ENCODE measurements around the gene TEAD3. TPM values are rescaled to one million over a fixed set of nuclear protein-coding genes. Genes with fewer than 3 reads are reported as not detected.
"Not testable (repeated sequence)": the region's sequence is repeated elsewhere in the genome, so short reads cannot be mapped to it uniquely, and the experiment has no call there.

Gene TEAD3
- total RNA-seq (ENCODE audit: low replicate concordance): 4.6 and 11.6 TPM in 2 replicates

DNA sequence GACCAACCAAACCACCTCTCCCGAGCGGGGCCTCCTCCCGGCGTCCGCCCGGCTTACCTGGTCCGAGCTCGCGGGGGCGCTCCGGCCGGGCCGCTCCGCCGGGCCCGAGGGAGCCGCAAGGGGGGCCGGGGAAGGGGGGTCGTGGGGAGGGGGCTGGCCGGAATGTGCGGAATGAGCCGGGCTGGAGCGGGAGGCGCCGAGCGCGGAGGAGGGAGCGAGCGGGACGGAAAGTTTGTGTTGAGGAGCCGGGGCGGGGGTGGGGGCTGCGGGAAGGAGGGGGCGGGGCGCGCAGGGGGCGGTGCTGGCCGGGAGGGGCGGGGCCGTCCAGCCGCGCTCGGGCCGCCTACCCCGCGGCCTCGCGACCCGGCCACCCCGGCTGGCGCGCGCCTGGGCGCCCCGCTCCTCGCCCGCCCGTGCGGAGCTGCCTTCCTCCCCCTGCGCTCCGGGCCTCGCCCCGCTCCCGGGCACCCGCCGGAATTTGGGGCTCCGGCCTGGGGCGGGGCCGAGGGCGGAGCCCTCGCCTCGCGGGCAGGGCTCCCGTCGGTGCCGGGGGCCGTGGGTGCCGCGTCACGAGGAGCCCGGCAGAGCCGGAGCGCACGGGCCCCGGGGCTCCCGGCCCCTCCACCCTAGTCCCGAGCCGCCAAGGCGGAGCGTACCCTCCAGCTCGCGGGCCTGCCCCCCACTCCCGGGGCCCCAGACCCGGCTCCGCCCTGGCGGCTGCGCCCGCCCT, at the start of gene TEAD3:
TEAD3 (minus strand) TSS at position 239 of the 730 bp plus-strand sequence.
- H3K4me3 ChIP-seq (ENCODE audit: low read depth, low read length): peak within 1 kb of the TSS; percentile 77
- TF ChIP-seq, protein P1, sequence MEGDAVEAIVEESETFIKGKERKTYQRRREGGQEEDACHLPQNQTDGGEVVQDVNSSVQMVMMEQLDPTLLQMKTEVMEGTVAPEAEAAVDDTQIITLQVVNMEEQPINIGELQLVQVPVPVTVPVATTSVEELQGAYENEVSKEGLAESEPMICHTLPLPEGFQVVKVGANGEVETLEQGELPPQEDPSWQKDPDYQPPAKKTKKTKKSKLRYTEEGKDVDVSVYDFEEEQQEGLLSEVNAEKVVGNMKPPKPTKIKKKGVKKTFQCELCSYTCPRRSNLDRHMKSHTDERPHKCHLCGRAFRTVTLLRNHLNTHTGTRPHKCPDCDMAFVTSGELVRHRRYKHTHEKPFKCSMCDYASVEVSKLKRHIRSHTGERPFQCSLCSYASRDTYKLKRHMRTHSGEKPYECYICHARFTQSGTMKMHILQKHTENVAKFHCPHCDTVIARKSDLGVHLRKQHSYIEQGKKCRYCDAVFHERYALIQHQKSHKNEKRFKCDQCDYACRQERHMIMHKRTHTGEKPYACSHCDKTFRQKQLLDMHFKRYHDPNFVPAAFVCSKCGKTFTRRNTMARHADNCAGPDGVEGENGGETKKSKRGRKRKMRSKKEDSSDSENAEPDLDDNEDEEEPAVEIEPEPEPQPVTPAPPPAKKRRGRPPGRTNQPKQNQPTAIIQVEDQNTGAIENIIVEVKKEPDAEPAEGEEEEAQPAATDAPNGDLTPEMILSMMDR (IDR thresholded peaks at IDR 0.05; ENCODE audit: insufficient read depth, low read length): peak; percentile 4
- DNase-seq (ENCODE audit: low read depth): peak; percentile 40

DNA sequence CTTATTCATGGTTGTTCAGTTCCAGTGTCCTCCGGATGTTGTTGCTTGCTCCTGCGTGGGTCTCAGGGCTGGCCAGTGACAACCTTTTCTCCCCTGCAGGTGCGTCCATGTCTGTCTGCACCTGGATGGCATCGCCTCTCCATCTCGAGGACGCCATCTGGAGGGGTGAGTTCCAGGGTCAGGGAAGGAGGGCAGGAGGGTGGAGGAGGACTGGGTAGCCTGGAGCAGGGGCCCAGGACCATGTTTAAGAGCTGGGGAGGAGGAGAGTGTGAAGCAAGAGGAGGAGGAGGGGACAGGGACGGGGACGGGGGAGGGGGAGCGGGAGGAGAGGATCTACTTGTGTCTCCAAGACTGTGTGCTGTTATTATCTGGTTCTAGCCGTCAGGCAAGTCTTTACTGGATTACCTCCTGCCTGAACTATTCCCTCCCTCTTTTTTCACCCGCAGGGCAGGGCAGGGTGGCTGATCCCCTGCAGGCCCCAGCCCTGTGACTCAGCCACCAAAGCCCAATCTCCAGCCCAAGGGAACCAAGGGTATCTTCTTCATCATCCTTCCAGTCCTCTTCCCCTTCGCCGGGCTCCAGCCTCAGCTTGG, 48.0 kb upstream of the TEAD3 start:
- TF ChIP-seq, protein P1 (IDR thresholded peaks at IDR 0.05; ENCODE audit: insufficient read depth, low read length): no peak
- no peak overlapping the region for H3K4me3 ChIP-seq (ENCODE audit: low read depth, low read length)
- no peak for DNase-seq (ENCODE audit: low read depth)

DNA sequence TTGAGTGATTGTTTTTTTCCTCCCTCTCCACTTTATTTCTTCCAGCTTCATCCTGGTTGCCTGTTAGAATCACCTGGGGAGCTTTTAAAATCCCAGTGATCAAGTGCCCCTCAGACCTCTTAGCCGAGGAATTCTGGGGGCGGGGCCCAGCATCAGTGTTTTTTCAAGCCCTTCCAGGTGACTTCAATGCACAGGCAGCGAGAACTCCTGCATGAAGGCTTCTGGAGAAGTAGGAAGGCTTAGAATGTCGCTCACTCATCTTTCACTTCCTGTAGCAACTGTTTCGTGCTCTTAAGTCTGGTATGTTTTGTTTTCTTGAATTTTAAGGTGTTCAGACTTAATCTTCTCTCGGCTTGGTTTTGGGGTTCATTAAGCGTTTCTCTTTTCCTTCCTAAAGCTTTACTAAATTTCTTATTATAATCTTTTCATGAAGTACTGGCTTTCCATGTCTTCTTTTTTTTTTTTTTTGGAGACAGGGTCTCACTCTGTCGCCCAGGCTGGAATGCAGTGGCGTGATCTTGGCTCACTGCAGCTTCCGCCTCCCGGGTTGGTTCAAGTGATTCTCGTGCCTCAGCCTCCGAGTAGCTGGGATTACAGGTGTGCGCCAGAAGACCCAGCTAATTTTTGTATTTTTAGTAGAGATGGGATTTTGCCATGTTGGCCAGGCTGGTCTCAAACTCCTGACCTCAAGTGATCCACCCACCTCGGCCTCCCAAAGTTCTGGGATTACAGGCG, 46.7 kb upstream of the TEAD3 start:
- TF ChIP-seq, protein P1 (IDR thresholded peaks at IDR 0.05; ENCODE audit: insufficient read depth, low read length): no peak
- H3K4me3 ChIP-seq (ENCODE audit: low read depth, low read length): no peak overlapping the region
- DNase-seq (ENCODE audit: low read depth): no peak

DNA sequence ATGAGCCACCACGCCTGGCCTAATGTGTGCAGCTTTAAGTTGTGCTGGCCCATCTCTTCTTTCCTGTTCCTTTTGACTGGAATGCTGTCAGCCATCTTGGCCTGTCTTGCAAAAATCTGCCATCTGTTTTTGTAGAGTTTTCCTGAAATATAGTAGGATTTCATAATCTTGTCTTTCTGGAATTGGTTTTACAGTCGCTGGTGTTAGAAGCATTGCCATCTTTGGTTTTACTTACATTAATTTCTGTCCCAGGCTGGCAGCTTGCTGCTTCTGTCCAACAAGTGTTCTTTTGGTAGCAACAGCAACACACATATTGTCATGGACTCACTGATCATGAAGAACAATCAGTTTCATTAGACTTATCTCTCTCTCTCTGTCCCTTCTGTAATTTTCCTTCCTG, 45.0 kb upstream of the TEAD3 start:
- no peak for DNase-seq (ENCODE audit: low read depth)
- TF ChIP-seq, protein P1 (IDR thresholded peaks at IDR 0.05; ENCODE audit: insufficient read depth, low read length): no peak
- H3K4me3 ChIP-seq (ENCODE audit: low read depth, low read length): no peak overlapping the region

DNA sequence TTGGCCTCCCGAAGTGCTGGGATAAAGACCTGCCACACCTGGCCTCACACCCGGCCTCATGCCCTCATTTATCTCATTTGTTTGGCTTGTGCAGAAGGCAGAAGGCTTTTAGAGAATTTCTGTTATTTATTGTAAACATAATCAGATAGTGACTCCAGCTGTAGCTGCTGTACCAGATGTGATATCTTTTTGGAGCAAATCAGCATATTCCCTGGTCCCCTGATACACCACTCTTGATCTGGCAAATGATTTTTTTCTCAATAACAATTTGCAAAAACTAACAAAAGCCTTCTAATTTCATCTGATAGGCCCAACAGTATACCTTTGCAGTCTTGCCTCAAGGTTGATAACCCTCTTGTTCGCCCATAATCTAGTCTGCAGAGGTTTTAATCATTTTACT, 42.3 kb upstream of the TEAD3 start:
- H3K4me3 ChIP-seq (ENCODE audit: low read depth, low read length): no peak overlapping the region
- TF ChIP-seq, protein P1 (IDR thresholded peaks at IDR 0.05; ENCODE audit: insufficient read depth, low read length): no peak
- no peak for DNase-seq (ENCODE audit: low read depth)

DNA sequence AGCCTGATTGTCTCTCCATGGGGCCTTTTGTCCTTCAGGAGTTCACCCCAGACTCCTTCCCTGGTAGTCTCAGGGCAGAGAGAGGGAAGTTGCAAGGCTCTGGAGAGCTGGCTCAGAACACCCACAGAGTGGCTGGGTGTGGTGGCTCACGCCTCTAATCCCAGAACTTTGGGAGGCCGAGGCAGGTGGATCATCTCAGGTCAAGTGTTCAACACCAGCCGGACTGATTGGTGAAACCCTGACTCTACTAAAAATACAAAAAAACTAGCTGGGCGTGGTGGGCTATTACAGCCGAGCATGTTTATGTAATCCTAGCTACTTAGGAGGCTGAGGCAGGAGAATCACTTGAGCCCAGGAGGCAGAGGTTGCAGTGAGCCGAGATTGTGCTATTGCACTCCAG, 39.0 kb upstream of the TEAD3 start:
- not testable (repeated sequence) for H3K4me3 ChIP-seq (ENCODE audit: low read depth, low read length); DNase-seq (ENCODE audit: low read depth)
